SK-N-SH (cell line): Measurements from ENCODE around the gene C11orf86. TPM values are rescaled to one million over a fixed set of nuclear protein-coding genes. Genes with fewer than 3 reads are reported as not detected.

Experiments used
- CTCF ChIA-PET: fragments of 300-600, 350-600 bp; formaldehyde crosslinking; extraction: SDS; loops from one replicate; lab custom pipeline; 2021; lab: Yijun Ruan, JAX
- POLR2A ChIA-PET: fragments of 350-600 bp; sonication (Branson Sonifier 250); formaldehyde crosslinking; extraction: SDS; loops from one replicate; lab custom pipeline; 2020; ENCODE audit warnings: antibody characterized with exemption, inconsistent platforms; lab: Yijun Ruan, JAX
- DNase-seq: peaks from one replicate; pipeline ENCODE4 v3.0.0; 2012
- H2AFZ ChIP-seq: fragments of 200-600 bp; sonication (generic); 2 replicates; pipeline ENCODE4 v1.8.1; 2016; ENCODE audit warnings: antibody characterized with exemption, mild to moderate bottlenecking, low read depth
- H3F3A ChIP-seq: fragments of 200-600 bp; sonication (generic); replicated peaks from 2 replicates; pipeline ENCODE3; 2016; ENCODE audit warnings: antibody characterized with exemption, mild to moderate bottlenecking; ENCODE audit not compliant: insufficient read depth
- H3K27ac ChIP-seq, 2 experiments: fragments of 200-500 bp in 1 of 2; fragments of 200-600 bp in 1 of 2; sonication (Bioruptor generic) in 1 of 2; sonication (generic), shearing (Covaris generic) in 1 of 2; 2 replicates each; pipeline versions ENCODE4 v1.5.1 to v1.6.1; 2014 to 2016; ENCODE audit warnings: low read depth in 2 of 2, inconsistent platforms in 1 of 2, low read length in 1 of 2, mild to moderate bottlenecking in 1 of 2, mixed read lengths in 1 of 2
- H3K27me3 ChIP-seq: fragments of 200-600 bp; sonication (generic), shearing (Covaris generic); 2 replicates; pipeline ENCODE4 v1.6.1; 2016; ENCODE audit warnings: mixed run types; ENCODE audit not compliant: insufficient read depth
- H3K36me3 ChIP-seq, 2 experiments: fragments of 200-500 bp in 1 of 2; fragments of 200-600 bp in 1 of 2; sonication (Bioruptor generic) in 1 of 2; sonication (generic) in 1 of 2; replicated peaks in 1 of 2; 2 replicates each; pipeline versions ENCODE3 to v1.5.1; 2014 to 2016; ENCODE audit warnings: low read length in 1 of 2, mild to moderate bottlenecking in 1 of 2; ENCODE audit not compliant: insufficient read depth in 2 of 2, control insufficient read depth in 1 of 2
- H3K4me1 ChIP-seq, 2 experiments: fragments of 200-500 bp in 1 of 2; fragments of 200-600 bp in 1 of 2; sonication (Bioruptor generic) in 1 of 2; sonication (generic), shearing (Covaris generic) in 1 of 2; 2 replicates each; pipeline versions ENCODE4 v1.5.1 to v1.6.1; 2014 to 2016; ENCODE audit warnings: low read depth in 1 of 2, low read length in 1 of 2, mixed run types in 1 of 2; ENCODE audit not compliant: insufficient read depth in 2 of 2, control insufficient read depth in 1 of 2
- H3K4me2 ChIP-seq: fragments of 200-600 bp; sonication (generic), shearing (Covaris generic); 2 replicates; pipeline ENCODE4 v1.6.1; 2017; ENCODE audit warnings: mixed run types
- H3K4me3 ChIP-seq, 2 experiments: fragments of 200-500 bp in 1 of 2; fragments of 200-600 bp in 1 of 2; sonication (Bioruptor generic) in 1 of 2; sonication (generic), shearing (Covaris generic) in 1 of 2; 2 replicates each; pipeline versions ENCODE4 v1.5.1 to v1.8.1; 2014 to 2016; ENCODE audit warnings: low read depth in 2 of 2, inconsistent platforms in 1 of 2, low read length in 1 of 2, mild to moderate bottlenecking in 1 of 2, mixed read lengths in 1 of 2, moderate library complexity in 1 of 2
- H3K79me2 ChIP-seq: fragments of 200-600 bp; sonication (generic); 2 replicates; pipeline ENCODE4 v1.8.1; 2017; ENCODE audit warnings: mild to moderate bottlenecking; ENCODE audit not compliant: insufficient read depth
- H3K9ac ChIP-seq: fragments of 200-600 bp; sonication (generic); 2 replicates; pipeline ENCODE4 v1.6.1; 2017; ENCODE audit warnings: mixed run types
- H3K9me2 ChIP-seq: fragments of 200-600 bp; sonication (generic); 2 replicates; pipeline ENCODE4 v1.6.1; 2017; ENCODE audit warnings: mixed run types
- H3K9me3 ChIP-seq: fragments of 200-600 bp; sonication (generic); 2 replicates; pipeline ENCODE4 v1.6.1; 2017; ENCODE audit warnings: mixed run types, mild to moderate bottlenecking, moderate library complexity
- H4K20me1 ChIP-seq: fragments of 200-600 bp; sonication (generic); 2 replicates; pipeline ENCODE4 v1.6.1; 2017; ENCODE audit warnings: mild to moderate bottlenecking, mixed run types; ENCODE audit not compliant: insufficient read depth
- CHD2 ChIP-seq: fragments of 150-350 bp; IDR thresholded peaks from 2 replicates; pipeline ENCODE4 v1.6.1; 2018; ENCODE audit warnings: low read length; ENCODE audit not compliant: partially characterized antibody
- ELF1 ChIP-seq: IDR thresholded peaks from 2 replicates; pipeline ENCODE4 v1.4.0; 2012
- EP300 ChIP-seq, 2 experiments: IDR thresholded peaks; 2 replicates each; pipeline versions ENCODE4 v1.4.0 to v1.6.1; 2012; ENCODE audit warnings: borderline replicate concordance in 1 of 2, low read depth in 1 of 2, low read length in 1 of 2
- GABPA ChIP-seq: IDR thresholded peaks from 2 replicates; pipeline ENCODE4 v1.4.0; 2012; ENCODE audit warnings: low read depth, mild to moderate bottlenecking
- GATA2 ChIP-seq: sonication (generic); formaldehyde crosslinking; IDR thresholded peaks from 2 replicates; pipeline ENCODE4 v1.5.0; 2020; ENCODE audit warnings: mild to moderate bottlenecking, missing genetic modification reagents
- JUND ChIP-seq: IDR thresholded peaks from 2 replicates; pipeline ENCODE4 v1.4.0; 2012
- NRF1 ChIP-seq: IDR thresholded peaks from 2 replicates; pipeline ENCODE4 v1.6.1; 2012; ENCODE audit warnings: low read depth, mild to moderate bottlenecking, low read length
- POLR2AphosphoS5 ChIP-seq: IDR thresholded peaks from 2 replicates; pipeline ENCODE4 v1.6.1; 2012; ENCODE audit warnings: low read depth, low read length
- RFX5 ChIP-seq: IDR thresholded peaks from 2 replicates; pipeline ENCODE4 v1.6.1; 2012; ENCODE audit warnings: mild to moderate bottlenecking, improper control_type of control experiment, low read length
- RXRA ChIP-seq: IDR thresholded peaks from 2 replicates; pipeline ENCODE4 v1.4.0; 2012; ENCODE audit warnings: low read depth, mild to moderate bottlenecking, borderline replicate concordance
- YY1 ChIP-seq: IDR thresholded peaks from 2 replicates; pipeline ENCODE4 v1.4.0; 2012; ENCODE audit warnings: low read depth, mild to moderate bottlenecking
- WGBS: methylation state at CpG from one replicate; pipeline ENCODE4 v1.1.6; 2017; ENCODE audit warnings: low lambda C conversion rate; 5-methylcytosine and 5-hydroxymethylcytosine counted together
- polyA plus RNA-seq, 3 experiments: library from polyadenylated mRNA; depleted of rRNA; stranded (reverse); fragments of >200 nt; gene quantifications; 2 replicates each; pipeline ENCODE4 v1.2.3, GENCODE V29; 2012
- TF ChIP-seq, protein P1 (sequence below): fragments of 150-350 bp; IDR thresholded peaks from 2 replicates; pipeline ENCODE4 v1.6.1; 2017; ENCODE audit warnings: antibody characterized with exemption, low read length, low read depth, borderline replicate concordance
- TF ChIP-seq, protein P2 (sequence below): fragments of 200-600 bp; sonication (generic); IDR thresholded peaks from 2 replicates; pipeline ENCODE4 v1.6.1; 2017; ENCODE audit warnings: antibody characterized with exemption, mild to moderate bottlenecking, moderate library complexity
- TF ChIP-seq, protein P3 (sequence below): IDR thresholded peaks from 2 replicates; pipeline ENCODE4 v1.4.0; 2012; ENCODE audit warnings: low read depth, borderline replicate concordance
- TF ChIP-seq, protein P4 (sequence below): IDR thresholded peaks from 2 replicates; pipeline ENCODE4 v1.4.0; 2012; ENCODE audit warnings: low read depth

Gene C11orf86
- polyA plus RNA-seq, 1 of the 3 experiments (the other 2 are of a cell fraction) = 0.08 TPM

DNA sequence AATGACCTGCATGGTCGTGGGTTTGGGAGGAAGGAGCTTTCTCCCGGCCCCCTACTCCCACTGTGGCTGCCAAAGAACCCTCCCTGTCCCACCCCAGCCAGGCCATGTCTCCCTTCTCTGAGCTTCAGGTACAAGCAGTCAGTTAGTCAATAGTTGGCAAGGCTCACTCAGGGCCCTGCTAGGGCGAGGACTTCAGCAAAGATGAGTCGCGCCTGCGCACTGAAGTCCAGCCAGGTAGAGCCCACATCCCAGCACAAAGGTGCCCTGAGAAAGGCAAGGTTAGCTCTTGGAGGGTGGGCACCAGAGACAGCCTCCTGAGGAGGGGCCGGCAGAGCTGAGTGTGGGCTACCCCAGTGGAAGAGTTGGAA, 11.1 kb downstream of the C11orf86 start:
- Histone ChIP-seq H3F3A (no peaks in the 10 kb centered on the region), H3K9me2 (no peaks in the 10 kb centered on the region), H3K36me3 (no peaks in the 10 kb centered on the region), H3K9ac (no peak overlapping the region), H3K4me1 (peaks cover 9 to 13% of the 10 kb centered on the region in 2 experiments; a peak in 2 of 4 replicates), H2AFZ (no peak overlapping the region), H3K27ac (no peak overlapping the region), H4K20me1 (no peaks in the 10 kb centered on the region), H3K9me3 (no peaks in the 10 kb centered on the region), H3K27me3 (no peaks in the 10 kb centered on the region), H3K79me2 (no peaks in the 10 kb centered on the region), H3K4me3 (no peak overlapping the region), H3K4me2 (no peak overlapping the region)
- CTCF ChIA-PET = interaction anchor here (0.6 to 3.4 kb wide), 3 partner anchors 10 to 349 kb away, joined by 3 to 20 read pairs (median 3); no protein-coding TSS in a partner anchor
- WGBS = 93% methylated on average over 3 of the region's 7 CpGs
- TF ChIP-seq, protein P1, sequence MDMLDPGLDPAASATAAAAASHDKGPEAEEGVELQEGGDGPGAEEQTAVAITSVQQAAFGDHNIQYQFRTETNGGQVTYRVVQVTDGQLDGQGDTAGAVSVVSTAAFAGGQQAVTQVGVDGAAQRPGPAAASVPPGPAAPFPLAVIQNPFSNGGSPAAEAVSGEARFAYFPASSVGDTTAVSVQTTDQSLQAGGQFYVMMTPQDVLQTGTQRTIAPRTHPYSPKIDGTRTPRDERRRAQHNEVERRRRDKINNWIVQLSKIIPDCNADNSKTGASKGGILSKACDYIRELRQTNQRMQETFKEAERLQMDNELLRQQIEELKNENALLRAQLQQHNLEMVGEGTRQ = no peak
- TF ChIP-seq RFX5 (no peak), EP300 (IDR thresholded peaks at IDR 0.05; ENCODE audit: borderline replicate concordance in 1 of 2, low read depth in 1 of 2, low read length in 1 of 2) (no peak), YY1 (no peak), JUND (no peak), RXRA (no peak), POLR2AphosphoS5 (no peak), NRF1 (no peak)
- TF ChIP-seq, protein P2, sequence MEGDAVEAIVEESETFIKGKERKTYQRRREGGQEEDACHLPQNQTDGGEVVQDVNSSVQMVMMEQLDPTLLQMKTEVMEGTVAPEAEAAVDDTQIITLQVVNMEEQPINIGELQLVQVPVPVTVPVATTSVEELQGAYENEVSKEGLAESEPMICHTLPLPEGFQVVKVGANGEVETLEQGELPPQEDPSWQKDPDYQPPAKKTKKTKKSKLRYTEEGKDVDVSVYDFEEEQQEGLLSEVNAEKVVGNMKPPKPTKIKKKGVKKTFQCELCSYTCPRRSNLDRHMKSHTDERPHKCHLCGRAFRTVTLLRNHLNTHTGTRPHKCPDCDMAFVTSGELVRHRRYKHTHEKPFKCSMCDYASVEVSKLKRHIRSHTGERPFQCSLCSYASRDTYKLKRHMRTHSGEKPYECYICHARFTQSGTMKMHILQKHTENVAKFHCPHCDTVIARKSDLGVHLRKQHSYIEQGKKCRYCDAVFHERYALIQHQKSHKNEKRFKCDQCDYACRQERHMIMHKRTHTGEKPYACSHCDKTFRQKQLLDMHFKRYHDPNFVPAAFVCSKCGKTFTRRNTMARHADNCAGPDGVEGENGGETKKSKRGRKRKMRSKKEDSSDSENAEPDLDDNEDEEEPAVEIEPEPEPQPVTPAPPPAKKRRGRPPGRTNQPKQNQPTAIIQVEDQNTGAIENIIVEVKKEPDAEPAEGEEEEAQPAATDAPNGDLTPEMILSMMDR = no peak
- TF ChIP-seq, protein P3, sequence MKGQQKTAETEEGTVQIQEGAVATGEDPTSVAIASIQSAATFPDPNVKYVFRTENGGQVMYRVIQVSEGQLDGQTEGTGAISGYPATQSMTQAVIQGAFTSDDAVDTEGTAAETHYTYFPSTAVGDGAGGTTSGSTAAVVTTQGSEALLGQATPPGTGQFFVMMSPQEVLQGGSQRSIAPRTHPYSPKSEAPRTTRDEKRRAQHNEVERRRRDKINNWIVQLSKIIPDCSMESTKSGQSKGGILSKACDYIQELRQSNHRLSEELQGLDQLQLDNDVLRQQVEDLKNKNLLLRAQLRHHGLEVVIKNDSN = no peak
- no peak for DNase-seq
- POLR2A ChIA-PET = no interaction called here

DNA sequence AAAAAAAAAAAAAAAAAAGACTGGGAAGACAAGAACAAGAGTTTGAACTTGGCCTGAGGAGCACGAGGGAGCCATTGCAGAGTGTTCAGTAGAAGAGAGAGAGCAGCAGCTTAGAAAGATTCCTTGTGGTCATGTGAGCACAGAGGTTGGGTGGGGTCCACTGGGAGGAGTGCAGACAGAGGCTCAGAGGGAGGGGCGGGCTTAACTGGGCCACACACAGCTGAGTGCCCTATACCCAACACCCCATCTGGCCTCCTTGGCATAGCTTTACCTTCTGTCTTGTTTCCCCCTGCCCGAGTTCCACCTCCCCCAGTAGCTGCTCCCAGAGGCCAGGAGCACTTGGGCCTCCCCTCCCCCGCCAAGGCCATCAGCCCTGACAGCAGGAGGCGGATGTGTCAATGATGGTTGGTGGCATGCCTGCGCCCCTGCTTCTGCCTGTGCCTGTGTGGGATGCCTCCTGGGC, 12.1 kb downstream of the C11orf86 start:
- CTCF ChIA-PET = interaction anchor here (0.8 to 3.4 kb wide), 2 partner anchors 11 kb away, joined by 5 to 20 read pairs; no protein-coding TSS in a partner anchor
- TF ChIP-seq GATA2 (CRISPR knock-in tag) (no peak), GABPA (no peak), ELF1 (no peak), YY1 (no peak), EP300 (IDR thresholded peaks at IDR 0.05; ENCODE audit: borderline replicate concordance in 1 of 2, low read depth in 1 of 2, low read length in 1 of 2) (no peak), CHD2 (no peak), POLR2AphosphoS5 (no peak)
- TF ChIP-seq, protein P4, sequence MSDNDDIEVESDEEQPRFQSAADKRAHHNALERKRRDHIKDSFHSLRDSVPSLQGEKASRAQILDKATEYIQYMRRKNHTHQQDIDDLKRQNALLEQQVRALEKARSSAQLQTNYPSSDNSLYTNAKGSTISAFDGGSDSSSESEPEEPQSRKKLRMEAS = no peak
- TF ChIP-seq, all 33 proteins: peak for 0
- no peaks in the 10 kb centered on the region for H3K36me3 ChIP-seq
- 74% methylated on average over 5 of the region's 6 CpGs for WGBS
- H3K4me2 ChIP-seq = no peak overlapping the region
- H3K27me3 ChIP-seq = no peaks in the 10 kb centered on the region
- no peaks in the 10 kb centered on the region for H3K79me2 ChIP-seq
- no peak overlapping the region for H2AFZ ChIP-seq
- H3K9ac ChIP-seq = no peak overlapping the region
- no peak overlapping the region for H3K27ac ChIP-seq
- DNase-seq = peak; percentile 48
- H3K9me2 ChIP-seq = no peaks in the 10 kb centered on the region
- H3K4me3 ChIP-seq = no peak overlapping the region
- POLR2A ChIA-PET = interaction anchor here (0.6 to 1.0 kb wide), 2 partner anchors 12 to 308 kb away, joined by 3 to 5 read pairs; no protein-coding TSS in a partner anchor
- peaks cover 2 to 12% of the 10 kb centered on the region in 2 experiments; a peak in 2 of 4 replicates for H3K4me1 ChIP-seq
- H4K20me1 ChIP-seq = no peaks in the 10 kb centered on the region
- H3K9me3 ChIP-seq = no peaks in the 10 kb centered on the region
- H3F3A ChIP-seq = no peaks in the 10 kb centered on the region
